ELF-1 (cell line): ENCODE data around the gene NR2C1.

ENCODE experiments used
- DNase-seq: peaks from one replicate; pipeline ENCODE4 v3.0.0-alpha.2; 2016; ENCODE audit warnings: low read depth, low spot score

The NR2C1 gene

DNA sequence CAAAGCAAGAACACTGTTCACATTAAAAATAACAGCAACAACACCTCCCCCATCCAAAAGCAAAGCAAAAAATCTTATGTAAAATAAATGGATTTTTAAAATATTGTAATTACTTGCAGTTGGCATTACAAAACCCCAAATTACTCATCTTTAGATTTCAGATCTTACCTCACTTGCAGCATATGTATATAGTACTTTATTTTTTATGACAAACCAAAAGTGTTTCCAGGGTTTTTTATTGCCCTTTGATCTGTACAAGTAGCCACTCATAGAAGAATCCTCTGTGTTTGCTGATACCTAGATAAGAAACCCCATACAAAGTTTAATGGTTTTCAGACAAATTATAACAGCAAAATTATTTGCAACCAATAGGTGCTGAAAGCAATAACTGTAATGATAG, 12.2 kb upstream of the NR2C1 start:
- DNase-seq, result no peak

DNA sequence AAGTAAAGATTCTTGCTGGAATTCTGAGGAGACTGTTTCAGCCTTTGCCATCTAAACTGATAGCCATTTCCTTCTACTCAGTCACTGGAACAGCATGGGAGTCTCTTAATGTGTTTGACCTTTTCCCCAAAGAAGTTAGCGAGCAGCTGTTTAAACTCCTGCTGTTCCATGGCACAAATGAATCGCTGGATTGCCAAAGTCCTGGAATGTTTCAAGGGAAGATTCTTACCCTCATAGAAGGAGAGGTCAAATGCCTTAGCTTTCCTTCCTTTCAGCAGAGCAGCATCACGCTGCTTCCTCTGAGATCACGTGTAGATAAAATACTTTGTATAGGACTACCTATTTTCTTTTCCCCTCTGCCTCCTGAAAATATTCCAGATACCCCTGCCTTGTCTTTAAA, 10.5 kb upstream of the NR2C1 start:
- DNase-seq, result peak; percentile 65

- no peak for DNase-seq
These were observed 10.1 kb upstream of the NR2C1 start for GRCh38 chr12:95083471-95083870.

- no peak for DNase-seq
These were observed 3.9 kb upstream of the NR2C1 start for GRCh38 chr12:95077341-95077740.

- no peak for DNase-seq
These were observed 1.3 kb upstream of the NR2C1 start for GRCh38 chr12:95074766-95075165.

DNA sequence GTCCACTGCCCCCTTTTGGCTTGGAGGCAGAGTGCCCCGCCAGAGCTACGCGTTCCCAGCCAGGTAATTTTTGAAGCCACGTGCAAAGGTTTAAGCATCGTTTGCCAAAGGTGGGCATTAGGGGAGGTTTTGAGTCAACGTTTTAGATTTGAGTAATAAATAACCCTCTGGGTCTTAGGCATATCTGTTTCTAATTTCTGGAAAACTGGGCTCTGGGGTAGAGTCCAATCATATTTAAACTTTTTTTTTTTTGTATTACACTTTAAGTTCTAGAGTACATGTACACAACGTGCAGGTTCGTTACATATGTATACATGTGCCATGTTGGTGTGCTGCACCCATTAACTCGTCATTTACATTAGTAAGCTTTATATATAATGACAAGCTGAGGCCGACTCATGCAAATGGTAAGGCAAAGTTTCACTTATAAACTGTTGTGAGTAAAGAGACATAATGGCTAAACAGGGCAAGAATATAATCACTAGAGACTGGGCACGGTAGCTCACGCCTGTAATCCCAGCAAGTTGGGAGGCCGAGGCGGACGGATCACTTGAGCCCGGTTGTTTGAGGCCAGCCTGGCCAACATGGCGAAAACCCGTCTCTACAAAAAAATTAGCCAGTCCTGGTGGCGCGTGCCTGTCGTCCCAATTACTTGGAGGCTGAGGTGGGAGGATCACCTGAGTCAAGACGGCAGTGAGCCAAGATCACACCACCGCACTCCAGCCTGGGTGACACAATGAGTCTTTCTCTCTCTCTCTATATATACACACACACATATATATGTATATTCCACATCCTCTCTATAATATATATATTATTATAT, 491 bp upstream of the NR2C1 start:
- DNase-seq, result no peak

DNA sequence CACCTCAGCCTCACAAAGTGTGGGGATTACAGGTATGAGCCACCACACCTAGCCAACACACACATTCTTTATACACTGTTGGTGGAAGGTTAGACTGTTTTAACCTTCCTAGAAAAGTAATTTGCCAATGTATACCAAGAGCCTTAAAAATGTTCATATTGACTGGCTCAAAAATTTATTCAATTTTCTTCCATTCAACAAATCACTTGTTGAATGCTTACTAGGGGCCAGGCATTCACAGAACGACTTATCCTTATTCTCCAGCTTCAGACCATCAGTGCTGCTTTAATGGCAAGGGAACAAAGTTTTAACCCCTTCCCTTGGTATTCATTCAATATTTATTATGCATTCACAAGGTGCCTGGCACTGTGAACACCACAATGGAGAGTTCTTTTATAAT, 3.0 kb downstream of the NR2C1 start:
- no peak for DNase-seq

DNA sequence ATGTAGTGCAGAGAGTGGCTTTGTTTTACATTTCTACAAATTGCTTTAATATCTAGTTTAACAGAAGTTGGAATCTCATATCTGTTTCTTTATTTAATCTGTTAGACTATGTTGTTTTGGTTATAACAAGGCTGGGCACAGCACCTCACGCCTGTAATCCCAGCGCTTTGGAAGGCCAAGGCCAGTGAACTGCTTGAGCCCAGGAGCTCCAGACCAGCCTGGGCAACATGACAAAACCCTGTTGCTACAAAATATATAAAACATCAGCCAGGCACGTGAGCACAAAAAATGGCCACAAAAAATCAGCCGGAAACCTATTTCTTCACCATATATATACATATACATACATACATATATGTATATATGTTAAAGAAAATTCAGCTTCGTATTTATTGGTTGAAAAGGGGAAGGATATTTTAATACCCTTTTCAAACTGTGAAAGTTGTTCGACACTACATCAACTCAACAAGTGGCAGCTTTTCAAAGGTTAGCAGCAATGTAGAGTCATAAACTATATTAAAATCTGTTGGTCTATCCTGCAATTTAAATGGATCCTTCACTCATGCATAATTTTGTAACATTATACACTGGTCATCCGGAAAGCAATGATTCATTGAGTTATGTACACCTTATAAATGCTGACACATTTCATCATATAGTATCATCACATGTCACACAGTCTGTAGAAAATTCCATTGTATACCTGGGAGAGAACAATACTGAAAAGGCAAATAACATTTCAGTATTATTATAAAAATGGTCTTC, 7.1 kb downstream of the NR2C1 start:
- DNase-seq, result no peak

GRCh38 chr12:95060951-95061350, 12.5 kb downstream of the NR2C1 start:
- no peak for DNase-seq

DNA sequence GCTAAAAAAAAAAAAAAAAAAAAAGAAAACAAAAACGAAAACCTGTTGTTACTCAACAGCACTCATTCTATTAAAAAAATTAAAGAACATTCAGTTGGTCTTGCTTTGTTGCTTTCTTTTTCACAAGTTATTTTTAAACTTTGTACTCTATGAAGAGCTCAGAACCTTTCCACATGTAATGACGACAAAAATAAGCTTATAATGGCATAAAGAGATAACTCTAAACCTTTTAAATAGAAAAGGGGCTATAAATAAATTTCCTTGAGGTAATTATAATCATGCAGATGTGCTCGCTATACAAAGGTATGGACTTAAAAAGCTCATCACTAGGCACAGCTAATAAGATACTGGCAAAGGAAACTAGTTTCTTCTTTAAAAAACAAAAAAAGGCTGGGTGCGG, 13.4 kb downstream of the NR2C1 start:
- DNase-seq, result no peak

- no peak for DNase-seq
These were observed 16.0 kb downstream of the NR2C1 start for GRCh38 chr12:95057424-95057823.

DNA sequence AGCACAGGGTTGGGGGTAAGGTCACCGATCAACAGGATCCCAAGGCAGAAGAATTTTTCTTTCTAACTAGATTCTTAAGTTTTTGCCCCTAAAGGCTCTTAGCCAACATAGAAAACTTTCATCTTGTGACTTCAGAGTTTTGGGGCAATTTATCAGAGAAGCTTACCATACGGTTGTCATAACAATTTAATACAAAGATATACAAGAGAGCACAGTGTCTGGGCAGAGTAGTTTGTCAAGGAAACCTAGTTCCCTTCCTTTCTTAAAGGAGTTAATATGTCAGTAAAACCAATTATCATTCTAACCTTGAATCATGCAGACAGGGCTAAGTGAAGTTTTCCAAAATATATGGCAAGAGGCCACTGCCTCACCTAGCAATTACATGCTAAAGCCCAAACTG, 18.4 kb downstream of the NR2C1 start:
- DNase-seq, result no peak

DNA sequence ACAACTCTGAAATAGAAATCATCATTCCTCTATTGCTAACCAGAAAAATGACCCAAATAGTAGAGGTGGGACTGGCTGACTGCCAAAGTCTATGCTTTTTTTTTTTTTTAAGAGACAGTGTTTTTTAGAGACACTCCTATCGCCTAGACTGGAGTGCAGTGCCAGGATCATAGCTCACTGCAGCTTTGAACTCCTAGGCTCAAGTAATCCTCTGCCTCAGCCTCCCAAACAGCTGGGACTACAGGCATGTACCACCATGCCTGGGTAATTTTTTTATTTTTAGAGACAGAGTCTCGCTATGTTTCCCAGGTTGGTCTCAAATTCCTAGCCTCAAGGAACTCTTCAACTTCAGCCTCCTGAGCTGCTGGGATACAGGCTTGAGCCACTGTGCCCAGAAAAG, 19.2 kb downstream of the NR2C1 start:
- DNase-seq, result no peak

DNA sequence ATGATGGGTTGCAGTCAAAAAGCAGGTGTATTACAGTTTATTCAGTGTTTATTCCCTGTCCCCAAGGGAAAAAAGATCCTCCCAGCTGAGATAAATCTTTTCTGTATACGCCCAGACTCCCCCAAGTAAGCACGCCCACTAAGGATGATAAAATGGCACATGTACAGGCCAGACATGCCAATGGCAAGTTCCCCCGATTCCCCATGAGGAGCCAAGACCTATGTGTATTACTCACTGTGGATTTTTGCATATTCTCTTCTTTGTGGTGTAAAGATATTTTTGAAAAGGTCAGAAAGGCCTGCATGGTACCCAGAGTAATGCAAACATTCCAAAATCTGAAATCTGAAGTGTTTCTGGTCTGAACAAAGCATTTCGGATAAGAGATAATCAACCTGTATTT, 22.2 kb downstream of the NR2C1 start:
- DNase-seq, result no peak

- no peak for DNase-seq
These were observed 35.5 kb downstream of the NR2C1 start for GRCh38 chr12:95037906-95038305.

DNA sequence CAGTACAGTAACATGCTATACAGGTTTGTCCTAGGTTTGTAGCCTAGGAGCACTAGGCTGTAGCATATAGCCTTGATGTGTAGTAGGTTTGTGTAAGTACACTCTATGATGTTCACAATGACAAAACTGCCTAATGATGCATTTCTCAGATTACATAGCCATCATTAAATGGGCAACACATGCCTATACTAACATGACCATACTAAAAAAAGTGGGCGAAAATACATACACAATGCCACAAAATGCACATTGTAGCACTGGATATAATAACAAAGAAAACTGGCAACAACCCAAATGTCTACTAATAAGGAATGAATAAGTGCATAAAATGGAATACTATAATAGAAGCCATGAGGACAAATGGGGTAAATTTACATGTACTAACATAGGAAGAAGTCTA, 38.7 kb downstream of the NR2C1 start:
- DNase-seq, result no peak

DNA sequence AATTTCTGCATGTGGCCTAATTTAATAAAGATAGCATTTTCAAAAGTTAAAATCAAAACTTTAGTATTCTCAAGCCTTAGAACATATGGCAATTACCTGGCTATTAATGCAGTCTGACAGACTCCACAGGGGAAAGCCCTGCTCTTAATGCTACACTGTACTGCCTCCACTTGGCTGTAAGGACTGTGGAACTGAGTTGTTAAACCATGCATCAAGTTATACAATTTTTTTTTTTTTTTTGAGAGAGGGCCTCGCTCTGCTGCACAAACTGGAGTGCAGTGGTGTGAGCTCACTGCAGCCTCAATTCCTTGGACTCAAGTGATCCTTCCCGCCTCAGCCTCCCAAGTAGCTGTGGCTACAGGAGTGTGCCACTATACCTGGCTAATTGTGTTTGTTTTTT, 50.9 kb downstream of the NR2C1 start:
- DNase-seq, result no peak

DNA sequence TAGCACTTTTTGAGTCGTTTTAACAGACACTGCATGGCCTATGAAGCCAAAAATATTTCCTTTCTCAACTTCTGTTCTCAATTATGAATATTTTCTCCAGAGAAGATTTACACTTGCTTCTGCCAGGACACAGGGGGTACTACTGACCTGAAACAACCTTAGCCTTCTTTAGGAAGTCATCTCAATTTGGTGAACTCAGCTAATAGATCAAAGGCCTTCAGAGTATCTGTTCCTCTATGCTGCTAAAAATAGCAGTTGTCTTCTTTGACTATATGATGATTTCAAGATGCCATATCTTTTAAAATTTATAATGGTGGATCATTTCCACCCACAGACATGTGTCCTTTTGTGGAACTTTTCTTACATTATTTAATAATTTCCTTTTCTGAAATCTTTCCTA, 55.9 kb downstream of the NR2C1 start:
- DNase-seq, result no peak

DNA sequence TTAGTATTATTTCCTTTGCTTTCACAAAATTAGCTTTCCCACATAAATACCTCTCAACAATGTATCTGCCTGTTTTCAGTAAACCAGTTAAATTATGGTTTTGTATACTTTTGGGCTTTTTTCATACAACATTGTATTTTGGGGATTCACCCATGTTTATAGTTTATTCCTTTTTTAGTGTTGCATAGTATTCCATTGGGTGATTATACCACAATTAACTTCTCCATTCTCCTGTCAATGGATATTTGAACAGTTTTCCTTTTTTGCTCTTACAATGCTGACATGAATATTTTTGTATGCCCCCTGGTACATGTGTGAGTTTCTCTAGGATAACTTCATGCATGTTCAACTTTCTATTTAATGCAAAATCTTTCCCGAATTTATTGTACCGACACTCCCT, 57.3 kb downstream of the NR2C1 start:
- no peak for DNase-seq

GRCh38 chr12:95014554-95014953, 58.9 kb downstream of the NR2C1 start:
- DNase-seq, result no peak

DNA sequence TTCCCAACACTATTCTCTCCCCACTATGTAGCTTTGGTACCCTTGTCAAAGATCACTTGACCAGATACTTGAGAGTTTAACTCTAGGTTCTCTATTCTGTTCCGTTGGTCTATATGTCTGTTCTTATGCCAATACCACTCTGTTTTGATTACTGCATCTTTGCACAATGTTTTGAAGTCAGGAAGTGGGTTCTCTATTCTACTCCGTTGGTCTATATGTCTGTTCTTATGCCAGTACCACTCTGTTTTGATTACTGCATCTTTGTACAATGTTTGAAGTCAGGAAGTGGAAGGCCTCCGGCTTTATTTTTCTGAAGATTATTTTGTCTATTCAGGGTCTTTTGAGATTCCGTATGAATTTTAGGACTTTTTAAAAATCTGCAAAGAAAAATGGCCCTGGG, 67.2 kb downstream of the NR2C1 start:
- DNase-seq, result no peak

- DNase-seq, result no peak
These were observed 68.8 kb downstream of the NR2C1 start for GRCh38 chr12:95004610-95005009.

DNA sequence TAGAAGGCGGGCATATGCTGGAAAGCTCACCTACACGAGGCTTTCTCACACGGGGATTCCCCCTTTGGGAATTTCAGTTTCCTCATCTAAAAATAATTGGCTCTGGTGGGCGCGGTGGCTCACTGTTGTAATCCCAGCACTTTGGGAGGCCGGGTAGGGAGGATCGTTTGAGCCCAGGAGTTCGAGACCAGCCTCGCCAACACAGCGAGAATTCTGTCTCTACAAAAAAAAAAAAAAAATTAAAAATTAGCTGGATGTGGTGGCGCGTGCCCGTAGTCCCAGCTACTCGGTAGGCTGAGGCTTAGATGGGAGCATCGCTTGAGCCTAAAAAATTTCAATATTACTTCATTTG, 69.5 kb downstream of the NR2C1 start:
- DNase-seq, result no peak
